OCI-LY7 (cell line): Measurements from ENCODE around the gene ZFAND4. TPM values are rescaled to one million over a fixed set of nuclear protein-coding genes. Genes with fewer than 3 reads are reported as not detected.
A peak's percentile ranks its signal among the peaks of the same experiment; 100 is the strongest.

ENCODE experiments used
- BruUV-seq: library from RNA; stranded (reverse); fragments of 400-500 nt; replicated peaks from 2 replicates; lab custom pipeline; 2021; lab: Mats Ljungman, UMichigan
- CTCF ChIA-PET: fragments of 300-600 bp; sonication (Branson Sonifier 250); formaldehyde crosslinking; loops from one replicate; lab custom pipeline; 2022; ENCODE audit warnings: antibody characterized with exemption; ENCODE audit not compliant: unreplicated experiment; lab: Charles Lee
- POLR2A ChIA-PET: fragments of 300-600 bp; sonication (Branson Sonifier 250); formaldehyde crosslinking; loops from one replicate; lab custom pipeline; 2022; ENCODE audit warnings: antibody characterized with exemption; lab: Charles Lee
- DNase-seq: peaks from one replicate; pipeline ENCODE4 v3.0.0-alpha.2; 2015; ENCODE audit warnings: low spot score
- H2AFZ ChIP-seq: fragments of 200-600 bp; sonication (generic), shearing (Covaris generic); 2 replicates; pipeline ENCODE4 v1.6.1; 2014; ENCODE audit warnings: mild to moderate bottlenecking, antibody characterized with exemption, low read length, moderate library complexity
- H3K27ac ChIP-seq: fragments of 200-600 bp; sonication (generic); 2 replicates; pipeline ENCODE4 v1.5.1; 2014; ENCODE audit warnings: mixed run types, low read depth, mild to moderate bottlenecking, moderate library complexity, low read length, inconsistent platforms; ENCODE audit not compliant: poor library complexity, severe bottlenecking
- H3K36me3 ChIP-seq: fragments of 200-600 bp; sonication (generic); 2 replicates; pipeline ENCODE4 v1.6.1; 2014; ENCODE audit warnings: mild to moderate bottlenecking, antibody characterized with exemption, low read length, moderate library complexity, mixed read lengths; ENCODE audit not compliant: insufficient read depth
- H3K4me1 ChIP-seq: fragments of 200-600 bp; sonication (generic); 2 replicates; pipeline ENCODE4 v1.5.1; 2014; ENCODE audit warnings: mild to moderate bottlenecking, low read length; ENCODE audit not compliant: insufficient read depth, poor library complexity, severe bottlenecking
- H3K4me2 ChIP-seq: fragments of 200-600 bp; sonication (generic); 2 replicates; pipeline ENCODE4 v1.6.1; 2014; ENCODE audit warnings: mild to moderate bottlenecking, low read length
- H3K4me3 ChIP-seq: fragments of 200-600 bp; sonication (generic); 2 replicates; pipeline ENCODE4 v1.5.1; 2014; ENCODE audit warnings: mild to moderate bottlenecking, low read depth, low read length; ENCODE audit not compliant: poor library complexity, severe bottlenecking
- H3K79me2 ChIP-seq: fragments of 200-600 bp; sonication (generic); 2 replicates; pipeline ENCODE4 v1.6.1; 2016; ENCODE audit warnings: low read depth, mild to moderate bottlenecking, low read length, moderate library complexity, mixed read lengths; ENCODE audit not compliant: insufficient read depth
- H3K9me2 ChIP-seq: fragments of 200-600 bp; sonication (generic); 2 replicates; pipeline ENCODE4 v1.6.1; 2016; ENCODE audit warnings: mild to moderate bottlenecking, low read length, mixed read lengths; ENCODE audit not compliant: insufficient read depth
- H3K9me3 ChIP-seq: fragments of 200-600 bp; sonication (generic); 2 replicates; pipeline ENCODE4 v1.6.1; 2014; ENCODE audit warnings: mild to moderate bottlenecking, mixed run types, low read length, mixed read lengths
- H4K20me1 ChIP-seq: fragments of 200-600 bp; sonication (generic); 2 replicates; pipeline ENCODE4 v1.6.1; 2014; ENCODE audit warnings: mild to moderate bottlenecking, antibody characterized with exemption, low read length, moderate library complexity, mixed read lengths; ENCODE audit not compliant: insufficient read depth
- EZH2phosphoT487 ChIP-seq: fragments of 200-600 bp; sonication (generic); IDR thresholded peaks from 2 replicates; pipeline ENCODE4 v1.6.1; 2018; ENCODE audit warnings: low read depth, borderline replicate concordance, mild to moderate bottlenecking, mixed run types, antibody characterized with exemption, low read length, moderate library complexity, mixed read lengths
- intact Hi-C: fragments of 100-400 bp; cut with micrococcal nuclease; formaldehyde crosslinking; loops from one replicate; pipeline ENCODE4 v1.10.0; 2022; ENCODE audit not compliant: unreplicated experiment
- total RNA-seq, 2 experiments: library from RNA; depleted of rRNA in 1 of 2; stranded (reverse); fragments of >200 nt in 1 of 2; shearing (Covaris generic) in 1 of 2; gene quantifications; 2 replicates each; pipeline ENCODE4 v1.2.3, GENCODE V29; 2014 to 2022
- TF ChIP-seq, protein P1 (sequence below): fragments of 200-600 bp; sonication (generic); conservative IDR thresholded peaks from 2 replicates; pipeline ENCODE4 v1.5.1; 2014; ENCODE audit warnings: mild to moderate bottlenecking, antibody characterized with exemption, low read length, moderate library complexity, mixed read lengths

Gene ZFAND4
- total RNA-seq, 2 experiments from 2014 or later = 18.6 to 35.8 TPM

DNA sequence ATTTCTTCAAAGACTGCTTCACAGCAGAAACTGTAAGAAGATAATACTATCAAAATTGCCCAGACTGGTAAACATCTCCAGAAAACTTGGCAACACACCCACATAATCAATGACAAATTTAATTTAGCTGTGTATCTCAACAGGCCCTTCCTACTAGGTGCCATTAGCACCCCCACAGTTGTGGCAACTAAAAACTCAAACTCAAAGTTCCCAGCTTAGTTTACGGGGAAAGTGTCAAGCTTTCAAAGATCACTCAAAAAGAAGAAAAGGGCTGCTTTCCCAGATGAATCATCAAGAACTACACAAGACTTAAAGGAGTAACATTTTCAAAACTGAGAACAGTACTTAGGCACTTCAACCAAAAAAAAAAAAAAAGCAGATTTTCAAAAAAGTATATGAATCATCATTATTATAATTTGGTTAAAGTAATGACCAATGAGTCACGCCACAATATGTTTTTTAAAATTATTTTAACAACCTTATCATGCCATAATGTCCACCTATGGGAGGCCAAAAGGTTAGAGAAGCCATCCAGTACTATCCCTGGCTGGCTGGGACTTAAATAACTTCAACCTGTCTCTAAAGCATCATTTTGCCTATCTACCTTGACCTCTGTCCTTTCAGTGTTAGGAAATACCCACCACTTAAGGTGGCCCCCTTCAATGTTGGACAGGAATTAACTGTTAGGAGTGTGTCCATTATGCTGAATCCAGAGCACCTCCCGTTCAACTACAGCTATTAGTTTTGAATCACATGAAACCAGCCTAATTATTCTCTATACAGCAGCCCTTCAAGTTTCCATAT lies 90.8 kb downstream of the ZFAND4 start:
- H3K4me2 ChIP-seq = peak overlapping the region; percentile 86
- DNase-seq = no peak
- intact Hi-C loops = loop anchor here (5.0 kb wide), 1 partner anchor 114 kb away; no protein-coding TSS in a partner anchor
- no peak overlapping the region for H3K4me3 ChIP-seq
- H2AFZ ChIP-seq = peak overlapping the region; percentile 77; the same call in 1 of the 2 replicates
- H3K9me2 ChIP-seq = no peaks in the 10 kb centered on the region
- TF ChIP-seq, protein P1, sequence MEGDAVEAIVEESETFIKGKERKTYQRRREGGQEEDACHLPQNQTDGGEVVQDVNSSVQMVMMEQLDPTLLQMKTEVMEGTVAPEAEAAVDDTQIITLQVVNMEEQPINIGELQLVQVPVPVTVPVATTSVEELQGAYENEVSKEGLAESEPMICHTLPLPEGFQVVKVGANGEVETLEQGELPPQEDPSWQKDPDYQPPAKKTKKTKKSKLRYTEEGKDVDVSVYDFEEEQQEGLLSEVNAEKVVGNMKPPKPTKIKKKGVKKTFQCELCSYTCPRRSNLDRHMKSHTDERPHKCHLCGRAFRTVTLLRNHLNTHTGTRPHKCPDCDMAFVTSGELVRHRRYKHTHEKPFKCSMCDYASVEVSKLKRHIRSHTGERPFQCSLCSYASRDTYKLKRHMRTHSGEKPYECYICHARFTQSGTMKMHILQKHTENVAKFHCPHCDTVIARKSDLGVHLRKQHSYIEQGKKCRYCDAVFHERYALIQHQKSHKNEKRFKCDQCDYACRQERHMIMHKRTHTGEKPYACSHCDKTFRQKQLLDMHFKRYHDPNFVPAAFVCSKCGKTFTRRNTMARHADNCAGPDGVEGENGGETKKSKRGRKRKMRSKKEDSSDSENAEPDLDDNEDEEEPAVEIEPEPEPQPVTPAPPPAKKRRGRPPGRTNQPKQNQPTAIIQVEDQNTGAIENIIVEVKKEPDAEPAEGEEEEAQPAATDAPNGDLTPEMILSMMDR = no peak
- TF ChIP-seq EZH2phosphoT487 = no peak
- POLR2A ChIA-PET = interaction anchor here (0.6 to 2.1 kb wide), 10 partner anchors 11 to 90 kb away, joined by 3 to 11 read pairs (median 4); no protein-coding TSS in a partner anchor
- no peak overlapping the region for H3K27ac ChIP-seq
- peaks cover 20% of the 10 kb centered on the region for H3K9me3 ChIP-seq
- H3K79me2 ChIP-seq = peaks cover 14% of the 10 kb centered on the region; the same call in 1 of the 2 replicates
- no peaks in the 10 kb centered on the region for H4K20me1 ChIP-seq
- CTCF ChIA-PET = no interaction called here
- peaks cover 22% of the 10 kb centered on the region for H3K4me1 ChIP-seq
- no TSS peak for BruUV-seq
- peaks cover 6% of the 10 kb centered on the region; the same call in 1 of the 2 replicates for H3K36me3 ChIP-seq

DNA sequence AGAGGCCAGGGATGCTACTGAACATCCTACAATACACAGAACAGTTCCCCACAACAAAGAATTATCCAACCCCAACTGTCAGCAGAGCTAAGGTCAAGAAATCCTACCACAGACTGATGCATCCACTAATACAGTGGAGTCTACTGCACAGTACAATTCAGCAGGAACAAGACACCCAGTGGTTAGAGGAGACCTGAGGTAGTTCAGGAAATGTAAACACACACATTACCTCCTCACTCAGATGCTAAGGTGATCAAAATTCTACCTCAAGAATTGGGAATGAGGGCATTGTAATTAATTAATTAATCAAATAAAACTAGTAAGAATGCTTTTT lies 91.4 kb downstream of the ZFAND4 start:
- Histone ChIP-seq H3K9me2 (no peaks in the 10 kb centered on the region), H3K4me3 (peak overlapping the region; percentile 68), H3K9me3 (peaks cover 14% of the 10 kb centered on the region), H3K27ac (peak overlapping the region; percentile 68), H3K79me2 (peaks cover 14% of the 10 kb centered on the region; the same call in 1 of the 2 replicates), H3K4me1 (peaks cover 22% of the 10 kb centered on the region), H2AFZ (peak overlapping the region; percentile 77; the same call in 1 of the 2 replicates), H4K20me1 (no peaks in the 10 kb centered on the region), H3K36me3 (no peaks in the 10 kb centered on the region; the same call in 1 of the 2 replicates), H3K4me2 (peak overlapping the region; percentile 86)
- CTCF ChIA-PET = interaction anchor here (1.1 kb wide), 1 partner anchor 117 kb away, joined by 3 read pairs; no protein-coding TSS in a partner anchor
- intact Hi-C loops = loop anchor here (5.0 kb wide), 1 partner anchor 114 kb away; no protein-coding TSS in a partner anchor
- peak; percentile 23 for DNase-seq
- no TSS peak for BruUV-seq
- POLR2A ChIA-PET = interaction anchor here (0.6 to 2.1 kb wide), 10 partner anchors 12 to 174 kb away, joined by 3 to 11 read pairs (median 4); no protein-coding TSS in a partner anchor
- no peak for TF ChIP-seq EZH2phosphoT487
- TF ChIP-seq, protein P1 = 0 out of 2 replicates have a peak, but pooled peaks have one; percentile 14
